Pancreas (tissue), 10 donors: ENCODE results near the gene PDP2. TPM values are rescaled to one million over a fixed set of nuclear protein-coding genes. Genes with fewer than 3 reads are reported as not detected.
"Not testable (repeated sequence)": the region's sequence is repeated elsewhere in the genome, so short reads cannot be mapped to it uniquely, and the experiment has no call there.

Experiments used
- ATAC-seq, 4 donors: fragments of 200-7000 bp; cut with Tn5 transposase; one replicate each; pipeline versions ENCODE4 v1.8.0 to v1.9.1; 2020; ENCODE audit warnings: mild to moderate bottlenecking in 4 of 4, moderate library complexity in 4 of 4
- DNase-seq, 6 donors: peaks; one replicate each; pipeline ENCODE4 v3.0.0-alpha.2; 2020
- FAIRE-seq: peaks from 2 replicates; lab custom pipeline; 2012; peaks lifted over from hg19 to GRCh38; lab: Jason Lieb, UNC
- H3K27ac ChIP-seq, 4 donors: fragments of 200-600 bp; sonication (generic); 1 replicate in 3 of 4; 2 replicates in 1 of 4; pipeline versions ENCODE4 v1.5.0 to v1.8.0; 2020
- H3K27me3 ChIP-seq, 4 donors: fragments of 200-600 bp; one replicate each; pipeline ENCODE4 v1.8.0; 2021
- H3K36me3 ChIP-seq, 3 donors: fragments of 200-600 bp; sonication (generic) in 1 of 3; one replicate each; pipeline versions ENCODE4 v1.5.0 to v1.8.0; 2020 to 2021
- H3K4me1 ChIP-seq, 3 donors: fragments of 200-600 bp; one replicate each; pipeline ENCODE4 v1.8.0; 2021
- H3K4me3 ChIP-seq, 4 donors: fragments of 200-600 bp; sonication (generic) in 2 of 4; one replicate each; pipeline versions ENCODE4 v1.5.0 to v1.8.0; 2020 to 2021
- H3K9me3 ChIP-seq, 4 donors: fragments of 200-600 bp; one replicate each; pipeline ENCODE4 v1.8.0; 2021
- WGBS, 2 donors: extraction: QIAGEN DNeasy Blood & Tissue Kit; methylation state at CpG; one replicate each; pipeline ENCODE4 v1.1.7; 2013; 5-methylcytosine and 5-hydroxymethylcytosine counted together
- intact Hi-C, 3 donors: fragments of 100-400 bp; cut with DNase I; formaldehyde crosslinking; loops; one replicate each; pipeline versions ENCODE4 v1.11.1 to v1.14.2; 2022
- polyA plus RNA-seq, 2 donors: library from polyadenylated mRNA; stranded (reverse); fragments of 200-250 nt; gene quantifications; one replicate each; pipeline ENCODE4 v1.2.3, GENCODE V29; 2013
- total RNA-seq, 6 donors: library from RNA; stranded (reverse); fragmentation: NEBNext Ultra II Directional in 4 of 6; extraction: Animal tissue kit (Norgen Biotek cat#: 25700) in 4 of 6; gene quantifications; one replicate each; pipeline versions ENCODE4 v1.2.1 to v1.2.4, GENCODE V29; 2021 to 2023
- TF ChIP-seq, protein P1 (sequence below), 4 donors: fragments of 200-600 bp; sonication (generic) in 3 of 4; IDR thresholded peaks; one replicate each; pipeline versions ENCODE4 v1.5.0 to v1.8.0; 2021; ENCODE audit warnings: antibody characterized with exemption in 4 of 4
- donor health status: healthy with polysubstance abuse.
- donor health status: DM: no; HTN: no; CAD: no; lungs with moderate emphysema.
- donor health status: DM: no; HTN: no; CAD: no.
- donor health status: control.
- donor health status: control.
- donor health status: Bipolar disorder and iron deficiency.
- donor health status: DM: yes; HTN: yes; CAD: no.
- donor health status: DM: no; HTN: no; CAD: no.
- donor health status: DM: no; HTN: no; CAD: no.
- donor health status: DM: yes; HTN: yes; CAD: no.

The PDP2 gene
- total and polyA plus RNA-seq, 8 donors, result 1.6 to 8.5 (median 7.2) TPM

DNA sequence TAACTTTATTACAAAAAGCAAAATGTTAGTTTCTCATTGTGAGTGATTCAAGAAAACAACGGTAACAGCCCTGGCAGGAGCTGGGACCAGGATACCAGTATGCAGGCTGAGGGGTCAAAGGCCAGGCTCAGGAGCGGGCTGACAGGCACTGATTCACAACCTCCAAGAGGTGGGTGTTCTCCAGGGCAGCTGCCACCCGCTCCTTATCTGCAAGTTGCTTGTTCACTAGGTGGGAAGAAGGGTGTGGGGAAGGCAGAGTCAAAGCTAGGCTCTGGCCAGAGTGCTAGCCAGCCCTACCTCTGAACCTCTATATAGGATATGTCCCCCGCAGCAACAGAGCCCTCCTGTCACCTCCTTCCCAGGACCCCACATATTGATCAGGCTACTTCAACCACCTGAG lies 51.8 kb downstream of the PDP2 start:
- WGBS, 2 donors, result 74 to 89% methylated on average over 4 of the region's 4 CpGs
- no peaks in the 10 kb centered on the region for H3K36me3 ChIP-seq
- DNase-seq (peak in 1 of 6 donors; percentile 23), ATAC-seq (no peak), FAIRE-seq (no peak)
- intact Hi-C loops, result no loop called here
- no peaks in the 10 kb centered on the region for H3K9me3 ChIP-seq
- H3K27ac ChIP-seq, result no peak overlapping the region
- no peaks in the 10 kb centered on the region for H3K27me3 ChIP-seq
- peaks cover 4 to 20% (median 11%) of the 10 kb centered on the region in 3 donors for H3K4me1 ChIP-seq
- H3K4me3 ChIP-seq, result no peak overlapping the region
- TF ChIP-seq, protein P1, sequence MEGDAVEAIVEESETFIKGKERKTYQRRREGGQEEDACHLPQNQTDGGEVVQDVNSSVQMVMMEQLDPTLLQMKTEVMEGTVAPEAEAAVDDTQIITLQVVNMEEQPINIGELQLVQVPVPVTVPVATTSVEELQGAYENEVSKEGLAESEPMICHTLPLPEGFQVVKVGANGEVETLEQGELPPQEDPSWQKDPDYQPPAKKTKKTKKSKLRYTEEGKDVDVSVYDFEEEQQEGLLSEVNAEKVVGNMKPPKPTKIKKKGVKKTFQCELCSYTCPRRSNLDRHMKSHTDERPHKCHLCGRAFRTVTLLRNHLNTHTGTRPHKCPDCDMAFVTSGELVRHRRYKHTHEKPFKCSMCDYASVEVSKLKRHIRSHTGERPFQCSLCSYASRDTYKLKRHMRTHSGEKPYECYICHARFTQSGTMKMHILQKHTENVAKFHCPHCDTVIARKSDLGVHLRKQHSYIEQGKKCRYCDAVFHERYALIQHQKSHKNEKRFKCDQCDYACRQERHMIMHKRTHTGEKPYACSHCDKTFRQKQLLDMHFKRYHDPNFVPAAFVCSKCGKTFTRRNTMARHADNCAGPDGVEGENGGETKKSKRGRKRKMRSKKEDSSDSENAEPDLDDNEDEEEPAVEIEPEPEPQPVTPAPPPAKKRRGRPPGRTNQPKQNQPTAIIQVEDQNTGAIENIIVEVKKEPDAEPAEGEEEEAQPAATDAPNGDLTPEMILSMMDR (IDR thresholded peaks at IDR 0.05), result no peak

DNA sequence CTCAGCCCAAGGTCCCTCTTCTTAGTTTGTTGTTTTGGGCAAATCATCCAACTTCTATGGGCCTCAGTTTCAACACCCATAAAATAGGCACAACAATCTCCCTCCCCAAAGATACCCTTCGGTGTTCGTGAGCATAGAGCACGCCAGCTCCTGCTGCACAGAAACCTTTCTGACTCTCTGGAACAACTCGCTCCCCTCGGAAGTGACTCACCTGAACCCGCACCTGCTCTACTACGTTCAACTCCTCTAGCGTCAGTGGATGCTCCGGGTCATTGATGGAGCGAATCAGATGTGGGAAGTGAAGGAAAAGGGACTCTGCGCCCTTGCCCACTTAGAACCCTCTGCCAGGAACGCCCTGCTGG lies 53.4 kb downstream of the PDP2 start:
- Histone ChIP-seq H3K36me3 (no peaks in the 10 kb centered on the region), H3K4me1 (peaks cover 4 to 20% (median 11%) of the 10 kb centered on the region in 3 donors), H3K27ac (peak overlapping the region; percentile 59 to 85 (median 80)), H3K9me3 (no peaks in the 10 kb centered on the region), H3K27me3 (no peaks in the 10 kb centered on the region), H3K4me3 (peak overlapping the region; percentile 94 to 99 (median 98))
- 1% methylated on average over 12 of the region's 12 CpGs for WGBS, 2 donors
- TF ChIP-seq, protein P1 (IDR thresholded peaks at IDR 0.05), result no peak
- DNase-seq (no peak), ATAC-seq (peak in 3 of 4 donors; percentile 0 to 9 (median 3)), FAIRE-seq (no peak)
- intact Hi-C loops, result no loop called here

DNA sequence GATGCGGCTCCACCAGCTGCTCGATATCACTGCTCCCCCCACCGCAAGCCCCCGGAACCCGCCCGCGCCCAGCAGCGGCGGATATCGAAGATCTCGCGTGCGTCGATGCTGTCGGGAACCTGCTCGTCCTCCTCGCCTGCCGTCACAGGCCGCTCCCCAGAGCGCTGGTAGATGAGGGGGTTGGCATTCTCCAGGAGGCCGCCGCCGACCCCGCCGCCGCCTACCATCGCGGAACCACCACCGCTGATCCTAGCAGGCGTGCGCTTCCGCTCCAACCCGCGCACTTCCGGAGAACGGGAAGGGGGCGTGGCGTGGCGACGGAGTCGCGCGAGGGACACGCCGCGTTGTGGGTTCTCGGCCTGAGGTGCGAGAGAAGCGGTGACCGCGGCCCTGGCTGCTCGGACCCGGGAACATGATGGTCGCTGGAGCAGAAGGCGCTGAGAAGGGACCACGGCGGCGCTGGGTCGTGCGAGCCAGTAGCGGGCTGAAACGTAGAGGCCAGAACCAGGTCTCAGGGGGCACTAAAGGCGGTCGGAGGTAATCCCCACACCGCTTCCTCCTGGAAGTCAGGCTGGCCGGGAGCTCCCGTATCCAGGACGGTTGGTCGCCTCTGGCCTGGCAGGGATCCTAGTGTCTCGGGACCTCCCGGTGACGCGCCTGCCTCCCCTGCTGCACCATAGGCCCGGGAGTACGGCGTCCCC lies 54.0 kb downstream of the PDP2 start, which contains the start of gene CIAO2B:
TSS of gene CIAO2B (minus strand) at position 265 of the 701 bp plus-strand sequence. CDS start at position 227, 38 bp downstream.
- intact Hi-C loops, result no loop called here
- ATAC-seq, result peak; percentile 87 to 95 (median 92)
- TF ChIP-seq, protein P1 (IDR thresholded peaks at IDR 0.05), result no peak
- Histone ChIP-seq H3K36me3 (no peaks in the 10 kb centered on the region), H3K4me3 (peak within 1 kb of the TSS; percentile 94 to 99 (median 98)), H3K4me1 (peaks cover 4 to 20% (median 11%) of the 10 kb centered on the region in 3 donors), H3K27ac (peak within 1 kb of the TSS; percentile 59 to 85 (median 80)), H3K27me3 (no peaks in the 10 kb centered on the region), H3K9me3 (no peaks in the 10 kb centered on the region)
- DNase-seq, result peak; percentile 81 to 95 (median 90)
- FAIRE-seq, result no peak
- 0 to 1% methylated on average over 74 to 76 of the region's 76 CpGs for WGBS, 2 donors

DNA sequence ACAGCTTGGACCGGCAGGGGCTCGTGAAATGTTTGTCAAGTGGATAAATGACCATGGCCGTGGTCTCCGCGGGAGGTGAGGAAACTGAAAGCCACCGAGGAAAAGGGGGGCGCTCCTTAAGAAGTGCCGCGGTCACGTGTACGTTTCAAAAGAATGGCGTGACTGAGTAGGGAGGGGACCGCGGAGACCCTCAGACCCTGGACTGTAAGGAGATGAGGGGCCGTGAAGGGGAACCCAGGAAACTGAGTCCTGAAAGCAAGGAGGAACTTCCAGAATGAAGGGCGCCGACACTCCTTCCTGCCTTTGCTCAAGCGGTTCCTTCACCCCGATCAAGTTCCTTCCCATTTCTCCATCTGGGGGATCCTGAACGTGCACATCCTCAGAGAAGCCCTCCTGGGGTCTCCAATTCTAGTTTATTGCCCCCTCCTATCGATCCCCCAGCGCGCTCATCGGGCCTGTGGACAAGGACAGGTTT lies 54.6 kb downstream of the PDP2 start:
- H3K27me3 ChIP-seq, intact Hi-C loops, H3K9me3 ChIP-seq, FAIRE-seq, DNase-seq, H3K36me3 ChIP-seq: not testable (repeated sequence)
- Histone ChIP-seq H3K27ac (peak overlapping the region; percentile 59 to 85 (median 80)), H3K4me3 (peak overlapping the region; percentile 94 to 99 (median 98)), H3K4me1 (peaks cover 4 to 20% (median 11%) of the 10 kb centered on the region in 3 donors)
- ATAC-seq, result peak; percentile 1 to 6 (median 4)
- 1% methylated on average over 15 to 21 of the region's 24 CpGs for WGBS, 2 donors

DNA sequence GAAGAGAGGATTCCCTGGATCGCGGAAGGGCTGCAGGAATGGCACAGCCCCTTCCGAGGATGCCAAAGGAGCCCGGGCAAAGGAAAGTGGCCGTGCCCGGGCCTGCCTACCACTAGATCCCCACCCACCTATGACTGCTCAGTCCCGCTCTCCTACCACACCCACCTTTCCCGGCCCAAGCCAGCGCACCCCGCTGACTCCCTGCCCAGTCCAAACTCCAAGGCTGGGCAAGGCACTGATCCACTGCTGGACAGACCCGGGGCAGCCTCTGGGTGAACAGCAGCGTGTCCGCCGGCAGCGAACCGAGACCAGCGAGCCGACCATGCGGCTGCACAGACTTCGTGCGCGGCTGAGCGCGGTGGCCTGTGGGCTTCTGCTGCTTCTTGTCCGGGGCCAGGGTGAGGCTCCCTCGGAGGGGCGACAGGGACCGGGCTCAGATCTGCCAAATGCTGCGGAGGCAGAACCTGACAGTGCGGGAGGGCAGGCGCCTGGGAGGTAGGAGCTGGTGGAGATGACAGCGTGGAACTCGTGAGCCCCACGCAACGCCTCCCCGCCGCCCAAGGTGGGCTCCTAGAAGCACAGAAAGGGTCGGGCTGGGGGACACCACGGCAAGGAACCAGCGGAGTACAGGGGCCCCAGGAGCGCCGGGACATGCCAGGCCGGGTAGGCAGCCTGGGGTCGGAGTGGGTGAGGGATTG lies 55.1 kb downstream of the PDP2 start, which contains the start of gene CES2:
TSS of gene CES2 (plus strand) at position 203 of the 698 bp plus-strand sequence. CDS start at position 323, 120 bp downstream.
- no peaks in the 10 kb centered on the region for H3K9me3 ChIP-seq
- no peaks in the 10 kb centered on the region for H3K27me3 ChIP-seq
- 17 to 19% methylated on average over 44 of the region's 44 CpGs for WGBS, 2 donors
- ATAC-seq (peak; percentile 74 to 80 (median 77)), DNase-seq (peak; percentile 73 to 90 (median 78)), FAIRE-seq (no peak)
- TF ChIP-seq, protein P1 (IDR thresholded peaks at IDR 0.05), result no peak
- H3K36me3 ChIP-seq, result peaks cover 0 to 8% (median 3%) of the 10 kb centered on the region in 3 donors
- H3K4me3 ChIP-seq, result peak within 1 kb of the TSS; percentile 94 to 99 (median 98)
- intact Hi-C loops, result no loop called here
- H3K27ac ChIP-seq, result peak within 1 kb of the TSS; percentile 59 to 85 (median 80)
- H3K4me1 ChIP-seq, result peaks cover 4 to 20% (median 11%) of the 10 kb centered on the region in 3 donors
